DND-41 (cell line): ENCODE results near the gene ANO1.

Source experiments
- ATAC-seq: fragments of 200-7000 bp; cut with Tn5 transposase; 3 replicates; pipeline ENCODE4 v1.9.1; 2021; ENCODE audit warnings: low read depth; ENCODE audit not compliant: insufficient read depth
- DNase-seq: peaks from one replicate; pipeline ENCODE4 v3.0.0-alpha.2; 2020
- H2AFZ ChIP-seq: 2 replicates; pipeline ENCODE4 v1.6.0; 2012; ENCODE audit warnings: low read depth, low read length
- H3K27ac ChIP-seq: 2 replicates; pipeline ENCODE4 v1.5.1; 2012; ENCODE audit warnings: low read length, inconsistent platforms
- H3K27me3 ChIP-seq: fragments of 200-600 bp; sonication (generic); 2 replicates; pipeline ENCODE4 v1.6.0; 2012; ENCODE audit warnings: low read length, mild to moderate bottlenecking, inconsistent platforms; ENCODE audit not compliant: insufficient read depth, poor library complexity
- H3K36me3 ChIP-seq: 2 replicates; pipeline ENCODE4 v1.5.1; 2012; ENCODE audit warnings: low read length, inconsistent platforms; ENCODE audit not compliant: insufficient read depth
- H3K4me1 ChIP-seq: 2 replicates; pipeline ENCODE4 v1.5.1; 2012; ENCODE audit warnings: mild to moderate bottlenecking, low read length; ENCODE audit not compliant: insufficient read depth
- H3K4me2 ChIP-seq: 2 replicates; pipeline ENCODE4 v1.6.0; 2012; ENCODE audit warnings: mild to moderate bottlenecking, moderate library complexity, low read length, inconsistent platforms; ENCODE audit not compliant: insufficient read depth
- H3K4me3 ChIP-seq, 2 experiments: fragments of 200-600 bp in 1 of 2; shearing (Covaris generic) in 1 of 2; 2 replicates each; pipeline ENCODE4 v1.5.1; 2012 to 2016; ENCODE audit warnings: inconsistent platforms in 2 of 2, low read length in 2 of 2, mild to moderate bottlenecking in 2 of 2, low read depth in 1 of 2, moderate library complexity in 1 of 2
- H3K79me2 ChIP-seq: 2 replicates; pipeline ENCODE4 v1.6.0; 2012; ENCODE audit warnings: low read length, inconsistent platforms; ENCODE audit not compliant: insufficient read depth
- H3K9ac ChIP-seq: 2 replicates; pipeline ENCODE4 v1.6.0; 2012; ENCODE audit warnings: low read depth, mild to moderate bottlenecking, inconsistent platforms, low read length, moderate library complexity
- H3K9me3 ChIP-seq: 2 replicates; pipeline ENCODE4 v1.5.1; 2012; ENCODE audit warnings: low read length, moderate library complexity, mild to moderate bottlenecking, inconsistent platforms; ENCODE audit not compliant: insufficient read depth, severe bottlenecking
- H4K20me1 ChIP-seq: 2 replicates; pipeline ENCODE4 v1.6.0; 2012; ENCODE audit warnings: low read length; ENCODE audit not compliant: insufficient read depth
- EZH2 ChIP-seq: IDR thresholded peaks from 3 replicates; pipeline ENCODE4 v1.6.1; 2012; ENCODE audit warnings: borderline replicate concordance, low read depth, mild to moderate bottlenecking, moderate library complexity, low read length, inconsistent platforms; ENCODE audit not compliant: severe bottlenecking
- TF ChIP-seq, protein P1 (sequence below): IDR thresholded peaks from 2 replicates; pipeline ENCODE4 v1.5.1; 2012; ENCODE audit warnings: borderline replicate concordance, low read length, moderate library complexity, mild to moderate bottlenecking; ENCODE audit not compliant: poor library complexity, severe bottlenecking; ENCODE audit errors: extremely low read depth

The ANO1 gene

DNA sequence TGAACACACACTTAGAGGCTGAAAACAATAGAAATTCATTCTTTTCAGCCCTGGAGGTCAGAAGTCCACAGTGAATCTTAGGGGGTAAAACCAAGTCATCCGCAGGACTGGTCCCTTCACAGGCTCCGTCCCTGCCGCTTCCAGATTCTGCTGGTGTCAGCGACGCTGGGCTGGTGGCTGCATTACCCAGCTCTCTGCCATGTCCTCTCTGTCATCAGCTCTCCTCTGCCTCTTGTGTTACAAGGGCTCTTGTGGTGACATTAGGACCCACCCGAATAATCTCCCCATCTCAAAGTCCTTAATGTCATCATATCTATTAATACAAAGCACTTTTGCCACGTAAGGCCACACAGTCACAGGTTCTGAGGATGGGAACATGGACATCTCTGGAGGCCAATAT is 47.7 kb upstream of the ANO1 start:
- no peak overlapping the region for H3K9ac ChIP-seq
- no peaks in the 10 kb centered on the region for H3K79me2 ChIP-seq
- no peaks in the 10 kb centered on the region for H3K27me3 ChIP-seq
- DNase-seq (no peak), ATAC-seq (no peak)
- no peak overlapping the region for H3K4me2 ChIP-seq
- H2AFZ ChIP-seq = no peak overlapping the region
- no peaks in the 10 kb centered on the region for H3K36me3 ChIP-seq
- H3K4me1 ChIP-seq = no peaks in the 10 kb centered on the region
- H3K4me3 ChIP-seq = no peak overlapping the region
- TF ChIP-seq EZH2 = no peak
- TF ChIP-seq, protein P1, sequence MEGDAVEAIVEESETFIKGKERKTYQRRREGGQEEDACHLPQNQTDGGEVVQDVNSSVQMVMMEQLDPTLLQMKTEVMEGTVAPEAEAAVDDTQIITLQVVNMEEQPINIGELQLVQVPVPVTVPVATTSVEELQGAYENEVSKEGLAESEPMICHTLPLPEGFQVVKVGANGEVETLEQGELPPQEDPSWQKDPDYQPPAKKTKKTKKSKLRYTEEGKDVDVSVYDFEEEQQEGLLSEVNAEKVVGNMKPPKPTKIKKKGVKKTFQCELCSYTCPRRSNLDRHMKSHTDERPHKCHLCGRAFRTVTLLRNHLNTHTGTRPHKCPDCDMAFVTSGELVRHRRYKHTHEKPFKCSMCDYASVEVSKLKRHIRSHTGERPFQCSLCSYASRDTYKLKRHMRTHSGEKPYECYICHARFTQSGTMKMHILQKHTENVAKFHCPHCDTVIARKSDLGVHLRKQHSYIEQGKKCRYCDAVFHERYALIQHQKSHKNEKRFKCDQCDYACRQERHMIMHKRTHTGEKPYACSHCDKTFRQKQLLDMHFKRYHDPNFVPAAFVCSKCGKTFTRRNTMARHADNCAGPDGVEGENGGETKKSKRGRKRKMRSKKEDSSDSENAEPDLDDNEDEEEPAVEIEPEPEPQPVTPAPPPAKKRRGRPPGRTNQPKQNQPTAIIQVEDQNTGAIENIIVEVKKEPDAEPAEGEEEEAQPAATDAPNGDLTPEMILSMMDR = no peak
- no peaks in the 10 kb centered on the region for H3K9me3 ChIP-seq
- H4K20me1 ChIP-seq = no peaks in the 10 kb centered on the region
- no peak overlapping the region for H3K27ac ChIP-seq

DNA sequence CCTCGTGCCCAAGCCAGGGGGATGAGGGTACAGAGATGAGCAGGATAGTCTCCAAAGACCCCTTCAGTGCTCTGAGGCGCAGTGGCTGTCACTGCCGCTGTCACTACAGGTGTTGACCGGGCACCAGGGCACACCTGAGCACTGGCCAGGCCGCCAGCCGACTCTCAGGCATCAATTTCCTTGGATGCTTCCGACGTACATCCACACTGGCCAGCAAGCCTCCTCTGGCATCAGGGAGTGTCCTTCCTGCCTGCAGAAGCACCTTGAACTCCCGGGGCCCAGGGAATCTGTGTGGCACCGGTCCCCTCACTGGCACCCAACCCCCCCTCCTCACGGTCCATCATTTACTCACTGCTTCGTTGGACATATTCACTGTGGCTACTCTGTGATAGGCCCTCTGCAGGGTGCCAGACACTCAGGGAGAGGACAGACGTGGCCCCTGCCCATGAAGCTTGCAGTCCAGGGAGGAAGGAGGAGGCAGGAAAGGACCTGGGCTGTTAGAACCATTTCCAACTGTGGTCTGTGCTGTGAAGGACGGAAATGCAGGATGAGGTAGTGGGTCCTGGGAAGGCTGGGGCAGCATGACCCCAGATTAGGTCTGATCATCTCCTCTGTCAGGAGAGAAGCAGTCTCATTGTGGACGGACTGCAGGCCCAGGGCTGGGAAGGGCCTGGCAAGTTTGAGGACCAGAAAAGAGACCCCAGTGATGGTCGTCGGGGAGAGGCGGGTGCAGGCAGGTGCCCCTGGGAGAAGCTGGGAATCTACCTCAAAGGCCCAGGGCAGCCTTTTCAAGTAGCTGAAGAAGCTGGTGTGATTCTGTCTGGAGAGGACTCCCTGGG is 46.3 kb upstream of the ANO1 start:
- H3K9ac ChIP-seq = no peak overlapping the region
- TF ChIP-seq, protein P1 = no peak
- no peak for TF ChIP-seq EZH2
- no peaks in the 10 kb centered on the region for H3K9me3 ChIP-seq
- no peak overlapping the region for H3K4me2 ChIP-seq
- H3K27me3 ChIP-seq = no peaks in the 10 kb centered on the region
- H3K27ac ChIP-seq = no peak overlapping the region
- no peaks in the 10 kb centered on the region for H3K79me2 ChIP-seq
- no peaks in the 10 kb centered on the region for H4K20me1 ChIP-seq
- H3K36me3 ChIP-seq = no peaks in the 10 kb centered on the region
- no peaks in the 10 kb centered on the region for H3K4me1 ChIP-seq
- no peak overlapping the region for H2AFZ ChIP-seq
- no peak overlapping the region for H3K4me3 ChIP-seq
- no peak for DNase-seq
- ATAC-seq = no peak

DNA sequence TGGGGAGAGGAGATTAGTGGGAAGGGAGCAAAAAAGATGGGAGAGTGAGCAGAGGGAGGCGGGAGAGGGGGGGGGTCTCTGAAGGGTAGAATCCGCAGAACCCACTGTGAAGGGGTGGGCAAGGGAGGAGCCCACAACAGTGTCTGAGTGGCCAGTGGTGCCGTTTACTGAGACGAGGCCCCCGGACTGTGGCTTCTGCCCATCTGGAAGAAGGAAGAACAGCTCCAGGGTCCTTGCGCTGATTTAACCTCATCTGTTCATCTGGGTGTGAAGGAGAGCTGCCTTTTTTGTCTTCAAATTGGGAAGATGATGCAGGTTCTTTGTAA is 45.7 kb upstream of the ANO1 start:
- no peak overlapping the region for H3K27ac ChIP-seq
- no peaks in the 10 kb centered on the region for H3K9me3 ChIP-seq
- H3K4me3 ChIP-seq = no peak overlapping the region
- H4K20me1 ChIP-seq = no peaks in the 10 kb centered on the region
- no peaks in the 10 kb centered on the region for H3K27me3 ChIP-seq
- TF ChIP-seq, protein P1 = no peak
- no peak for TF ChIP-seq EZH2
- H3K9ac ChIP-seq = no peak overlapping the region
- ATAC-seq = no peak
- no peak overlapping the region for H3K4me2 ChIP-seq
- DNase-seq = no peak
- no peak overlapping the region for H2AFZ ChIP-seq
- H3K36me3 ChIP-seq = no peaks in the 10 kb centered on the region
- H3K4me1 ChIP-seq = no peaks in the 10 kb centered on the region
- H3K79me2 ChIP-seq = no peaks in the 10 kb centered on the region
